H4 (cell line): ENCODE results near the gene ALDH8A1. TPM values are rescaled to one million over a fixed set of nuclear protein-coding genes. Genes with fewer than 3 reads are reported as not detected.

Source experiments
- DNase-seq: peaks from one replicate; pipeline ENCODE4 v3.0.0-alpha.2; 2015; ENCODE audit warnings: low spot score
- total RNA-seq: library from RNA; depleted of rRNA; stranded (reverse); fragments of >200 nt; shearing (Covaris generic); gene quantifications from 2 replicates; pipeline ENCODE4 v1.2.3, GENCODE V29; 2014

The ALDH8A1 gene
- total RNA-seq, 1 experiment from 2014 or later = not detected

- no peak for DNase-seq
Observed at GRCh38 chr6:134951494-134952263, 1.8 kb upstream of the ALDH8A1 start.

- DNase-seq = no peak
Observed at GRCh38 chr6:134950482-134950881, 581 bp upstream of the ALDH8A1 start.

GRCh38 chr6:134948691-134949090, 1.2 kb downstream of the ALDH8A1 start:
- DNase-seq = no peak

GRCh38 chr6:134948142-134948541, 1.8 kb downstream of the ALDH8A1 start:
- DNase-seq = no peak

- no peak for DNase-seq
Observed at GRCh38 chr6:134945045-134945444, 4.9 kb downstream of the ALDH8A1 start.

- no peak for DNase-seq
Observed at GRCh38 chr6:134943522-134944111, 6.3 kb downstream of the ALDH8A1 start.

GRCh38 chr6:134938896-134939295, 11.0 kb downstream of the ALDH8A1 start:
- no peak for DNase-seq

GRCh38 chr6:134937426-134937825, 12.5 kb downstream of the ALDH8A1 start:
- DNase-seq = no peak

- DNase-seq = peak; percentile 10
Observed at GRCh38 chr6:134936931-134937330, 13.0 kb downstream of the ALDH8A1 start.

- no peak for DNase-seq
Observed at GRCh38 chr6:134936476-134936875, 13.4 kb downstream of the ALDH8A1 start.

GRCh38 chr6:134934793-134935485, 15.0 kb downstream of the ALDH8A1 start:
- DNase-seq = no peak

- no peak for DNase-seq
Observed at GRCh38 chr6:134932535-134933470, 17.1 kb downstream of the ALDH8A1 start.

- no peak for DNase-seq
Observed at GRCh38 chr6:134932098-134932497, 17.8 kb downstream of the ALDH8A1 start.

GRCh38 chr6:134930463-134930862, 19.4 kb downstream of the ALDH8A1 start:
- DNase-seq = no peak

- no peak for DNase-seq
Observed at GRCh38 chr6:134928151-134928900, 21.6 kb downstream of the ALDH8A1 start.

GRCh38 chr6:134925800-134926199, 24.1 kb downstream of the ALDH8A1 start:
- no peak for DNase-seq

GRCh38 chr6:134921721-134922261, 28.1 kb downstream of the ALDH8A1 start:
- DNase-seq = no peak

GRCh38 chr6:134921276-134921675, 28.6 kb downstream of the ALDH8A1 start:
- DNase-seq = no peak

- no peak for DNase-seq
Observed at GRCh38 chr6:134920422-134920821, 29.5 kb downstream of the ALDH8A1 start.

- DNase-seq = no peak
Observed at GRCh38 chr6:134918418-134918961, 31.4 kb downstream of the ALDH8A1 start.
